Measurements from ENCODE around the gene SLC24A4. TPM values are rescaled to one million over a fixed set of nuclear protein-coding genes. Genes with fewer than 3 reads are reported as not detected.

SLC24A4 gene
- total RNA-seq, 1 donor from 2014 or later: not detected

- TF ChIP-seq CTCF (IDR thresholded peaks at IDR 0.05; ENCODE audit: insufficient read depth, low read length, severe bottlenecking): no peak
- DNase-seq (ENCODE audit: low read depth) (no peak), FAIRE-seq (no peak)
- H3K27me3 ChIP-seq (ENCODE audit: control insufficient read depth, insufficient read depth, low read length): peaks cover under 1% of the 10 kb centered on the region
- no peak overlapping the region for H3K4me3 ChIP-seq (ENCODE audit: low read depth, low read length)
- H3K36me3 ChIP-seq (ENCODE audit: control insufficient read depth, insufficient read depth, low read length): no peaks in the 10 kb centered on the region
Measured at GRCh38 chr14:92389598-92390158, 66.7 kb downstream of the SLC24A4 start.

GRCh38 chr14:92391726-92392125, 68.8 kb downstream of the SLC24A4 start:
- no peak for DNase-seq (ENCODE audit: low read depth)
- TF ChIP-seq CTCF (IDR thresholded peaks at IDR 0.05; ENCODE audit: insufficient read depth, low read length, severe bottlenecking): no peak
- Histone ChIP-seq H3K36me3 (ENCODE audit: control insufficient read depth, insufficient read depth, low read length) (no peaks in the 10 kb centered on the region), H3K4me3 (ENCODE audit: low read depth, low read length) (no peak overlapping the region), H3K27me3 (ENCODE audit: control insufficient read depth, insufficient read depth, low read length) (peaks cover 2% of the 10 kb centered on the region)
- no peak for FAIRE-seq

- no peak for TF ChIP-seq CTCF (IDR thresholded peaks at IDR 0.05; ENCODE audit: insufficient read depth, low read length, severe bottlenecking)
- FAIRE-seq (no peak), DNase-seq (ENCODE audit: low read depth) (no peak)
- peaks cover 2% of the 10 kb centered on the region for H3K27me3 ChIP-seq (ENCODE audit: control insufficient read depth, insufficient read depth, low read length)
- H3K36me3 ChIP-seq (ENCODE audit: control insufficient read depth, insufficient read depth, low read length): no peaks in the 10 kb centered on the region
- no peak overlapping the region for H3K4me3 ChIP-seq (ENCODE audit: low read depth, low read length)
Measured at GRCh38 chr14:92392711-92393110, 69.7 kb downstream of the SLC24A4 start.

- FAIRE-seq (no peak), DNase-seq (ENCODE audit: low read depth) (peak; percentile 78)
- TF ChIP-seq CTCF (IDR thresholded peaks at IDR 0.05; ENCODE audit: insufficient read depth, low read length, severe bottlenecking): no peak
- peaks cover 2% of the 10 kb centered on the region for H3K27me3 ChIP-seq (ENCODE audit: control insufficient read depth, insufficient read depth, low read length)
- H3K4me3 ChIP-seq (ENCODE audit: low read depth, low read length): no peak overlapping the region
- no peaks in the 10 kb centered on the region for H3K36me3 ChIP-seq (ENCODE audit: control insufficient read depth, insufficient read depth, low read length)
Measured at GRCh38 chr14:92397150-92397952, 74.4 kb downstream of the SLC24A4 start.

GRCh38 chr14:92397953-92398564, 75.1 kb downstream of the SLC24A4 start:
- no peak for TF ChIP-seq CTCF (IDR thresholded peaks at IDR 0.05; ENCODE audit: insufficient read depth, low read length, severe bottlenecking)
- H3K27me3 ChIP-seq (ENCODE audit: control insufficient read depth, insufficient read depth, low read length): peaks cover 2% of the 10 kb centered on the region
- no peak overlapping the region for H3K4me3 ChIP-seq (ENCODE audit: low read depth, low read length)
- no peak for DNase-seq (ENCODE audit: low read depth)
- H3K36me3 ChIP-seq (ENCODE audit: control insufficient read depth, insufficient read depth, low read length): no peaks in the 10 kb centered on the region
- FAIRE-seq: peak; percentile 62

All from bronchial epithelial cell (primary cell).